H1 (cell line): Measurements from ENCODE around the gene PSPH. TPM values are rescaled to one million over a fixed set of nuclear protein-coding genes. Genes with fewer than 3 reads are reported as not detected.

Source experiments
- CTCF ChIA-PET: fragments of 300-600 bp; sonication (Branson Sonifier 250); formaldehyde crosslinking; loops from one replicate; lab custom pipeline; 2021; ENCODE audit not compliant: partially characterized antibody; lab: Charles Lee
- POLR2A ChIA-PET: fragments of 300-600 bp; sonication (Branson Sonifier 250); formaldehyde crosslinking; loops from one replicate; lab custom pipeline; 2021; ENCODE audit warnings: inconsistent platforms; ENCODE audit not compliant: partially characterized antibody; lab: Charles Lee
- DNase-seq, 2 experiments: peaks; one replicate each; pipeline versions ENCODE4 v3.0.0 to v3.0.0-alpha.2; 2010 to 2022; ENCODE audit warnings: low spot score in 2 of 2, low read depth in 1 of 2, mixed read lengths in 1 of 2
- FAIRE-seq: peaks from 2 replicates; lab custom pipeline; 2011; peaks lifted over from hg19 to GRCh38; lab: Jason Lieb, UNC
- H2AFZ ChIP-seq: 2 replicates; pipeline ENCODE4 v1.8.1; 2012; ENCODE audit warnings: low read length, inconsistent platforms
- H2AK5ac ChIP-seq: 2 replicates; pipeline ENCODE4 v1.6.1; 2013; ENCODE audit warnings: low read depth, low read length
- H2BK120ac ChIP-seq: replicated peaks from 2 replicates; pipeline ENCODE3; 2013; ENCODE audit warnings: low read depth, low read length, inconsistent platforms
- H2BK12ac ChIP-seq: 2 replicates; pipeline ENCODE4 v1.6.1; 2013; ENCODE audit warnings: low read depth, low read length
- H2BK15ac ChIP-seq: 2 replicates; pipeline ENCODE4 v1.6.1; 2013; ENCODE audit warnings: low read length
- H2BK20ac ChIP-seq: 2 replicates; pipeline ENCODE4 v1.6.1; 2013; ENCODE audit warnings: low read length
- H2BK5ac ChIP-seq: 2 replicates; pipeline ENCODE4 v1.6.1; 2013; ENCODE audit warnings: low read depth, low read length
- H3K14ac ChIP-seq: 2 replicates; pipeline ENCODE4 v1.6.1; 2013; ENCODE audit warnings: inconsistent platforms; ENCODE audit not compliant: insufficient read length
- H3K18ac ChIP-seq: 2 replicates; pipeline ENCODE4 v1.6.1; 2013; ENCODE audit warnings: low read length; ENCODE audit errors: extremely low read depth
- H3K23ac ChIP-seq: 2 replicates; pipeline ENCODE4 v1.6.1; 2013; ENCODE audit warnings: inconsistent platforms; ENCODE audit not compliant: insufficient read length
- H3K23me2 ChIP-seq: 2 replicates; pipeline ENCODE4 v1.6.1; 2013; ENCODE audit warnings: low read depth, low read length
- H3K27ac ChIP-seq: 2 replicates; pipeline ENCODE4 v1.6.1; 2011; ENCODE audit warnings: low read depth, low read length, inconsistent platforms
- H3K27me3 ChIP-seq, 4 experiments: replicated peaks in 1 of 4; 1 replicate in 1 of 4; 2 replicates in 3 of 4; pipeline versions ENCODE4 v1.6.1 to v1.8.1; 2011 to 2013; ENCODE audit warnings: low read length in 3 of 4, mild to moderate bottlenecking in 3 of 4, inconsistent platforms in 2 of 4, mixed read lengths in 2 of 4, moderate library complexity in 1 of 4; ENCODE audit not compliant: control insufficient read depth in 3 of 4, insufficient read depth in 3 of 4; ENCODE audit errors: extremely low read depth in 1 of 4
- H3K36me3 ChIP-seq, 4 experiments: 2 replicates each; pipeline versions ENCODE4 v1.6.1 to v1.8.1; 2011 to 2013; ENCODE audit warnings: mild to moderate bottlenecking in 4 of 4, low read length in 3 of 4, moderate library complexity in 2 of 4, control low read depth in 1 of 4, inconsistent platforms in 1 of 4; ENCODE audit not compliant: insufficient read depth in 4 of 4, control insufficient read depth in 2 of 4
- H3K4ac ChIP-seq: replicated peaks from 2 replicates; pipeline ENCODE3; 2013; ENCODE audit warnings: low read length, low read depth, mixed read lengths, inconsistent platforms; ENCODE audit not compliant: insufficient read length
- H3K4me1 ChIP-seq, 4 experiments: replicated peaks in 1 of 4; 1 replicate in 1 of 4; 2 replicates in 3 of 4; pipeline versions ENCODE4 v1.6.1 to v1.8.1; 2011 to 2013; ENCODE audit warnings: low read length in 3 of 4, inconsistent platforms in 2 of 4, mixed read lengths in 1 of 4; ENCODE audit not compliant: insufficient read depth in 4 of 4, control insufficient read depth in 3 of 4
- H3K4me2 ChIP-seq, 2 experiments: 2 replicates each; pipeline versions ENCODE4 v1.6.1 to v1.8.1; 2011 to 2013; ENCODE audit warnings: low read depth in 2 of 2, low read length in 2 of 2, control low read depth in 1 of 2, inconsistent platforms in 1 of 2, mild to moderate bottlenecking in 1 of 2; ENCODE audit not compliant: insufficient read depth in 1 of 2
- H3K4me3 ChIP-seq, 4 experiments: fragments of 200-600, 300-600 bp in 1 of 4; sonication (generic), shearing (Covaris generic), sonication (Bioruptor Twin) in 1 of 4; 2 replicates each; pipeline versions ENCODE4 v1.5.1 to v1.8.1; 2011 to 2016; ENCODE audit warnings: low read length in 4 of 4, low read depth in 3 of 4, control low read depth in 2 of 4, inconsistent platforms in 2 of 4, mild to moderate bottlenecking in 2 of 4, mixed read lengths in 1 of 4, moderate library complexity in 1 of 4; ENCODE audit not compliant: insufficient read depth in 2 of 4; ENCODE audit errors: extremely low read depth in 1 of 4
- H3K56ac ChIP-seq: replicated peaks from 2 replicates; pipeline ENCODE3; 2013; ENCODE audit warnings: low read depth, mild to moderate bottlenecking, mixed read lengths, low read length, inconsistent platforms; ENCODE audit not compliant: insufficient read length
- H3K79me1 ChIP-seq: 2 replicates; pipeline ENCODE4 v1.6.1; 2013; ENCODE audit warnings: low read depth, low read length, control low read depth
- H3K79me2 ChIP-seq, 2 experiments: 2 replicates each; pipeline versions ENCODE4 v1.6.1 to v1.8.1; 2012 to 2013; ENCODE audit warnings: low read length in 2 of 2, mild to moderate bottlenecking in 2 of 2, inconsistent platforms in 1 of 2; ENCODE audit not compliant: insufficient read depth in 2 of 2, control insufficient read depth in 1 of 2
- H3K9ac ChIP-seq, 4 experiments: replicated peaks in 1 of 4; 1 replicate in 1 of 4; 2 replicates in 3 of 4; pipeline versions ENCODE4 v1.6.1 to v1.8.1; 2011 to 2013; ENCODE audit warnings: low read depth in 3 of 4, low read length in 3 of 4, control low read depth in 2 of 4, mild to moderate bottlenecking in 2 of 4, moderate library complexity in 2 of 4, inconsistent platforms in 1 of 4; ENCODE audit errors: extremely low read depth in 1 of 4
- H3K9me3 ChIP-seq, 2 experiments: 2 replicates each; pipeline versions ENCODE4 v1.6.1 to v1.8.1; 2012 to 2013; ENCODE audit warnings: mild to moderate bottlenecking in 2 of 2, moderate library complexity in 2 of 2, control low read depth in 1 of 2, inconsistent platforms in 1 of 2, low read depth in 1 of 2, low read length in 1 of 2, mixed read lengths in 1 of 2; ENCODE audit not compliant: insufficient read depth in 2 of 2
- H4K20me1 ChIP-seq, 2 experiments: replicated peaks in 1 of 2; 2 replicates each; pipeline versions ENCODE3 to v1.8.1; 2011 to 2013; ENCODE audit warnings: inconsistent platforms in 2 of 2, low read length in 2 of 2, mild to moderate bottlenecking in 1 of 2; ENCODE audit not compliant: insufficient read depth in 2 of 2, control insufficient read depth in 1 of 2
- H4K5ac ChIP-seq: 2 replicates; pipeline ENCODE4 v1.6.1; 2013; ENCODE audit warnings: low read length, low read depth, mixed read lengths, inconsistent platforms; ENCODE audit not compliant: insufficient read length
- H4K8ac ChIP-seq: 2 replicates; pipeline ENCODE4 v1.8.0; 2013; ENCODE audit warnings: mild to moderate bottlenecking, moderate library complexity, low read length, inconsistent platforms; ENCODE audit not compliant: insufficient read depth; ENCODE audit errors: extremely low read depth
- H4K91ac ChIP-seq: replicated peaks from 2 replicates; pipeline ENCODE3; 2013; ENCODE audit warnings: low read length, mixed read lengths, inconsistent platforms; ENCODE audit not compliant: insufficient read length
- CHD2 ChIP-seq: IDR thresholded peaks from 2 replicates; pipeline ENCODE4 v1.6.1; 2012; ENCODE audit warnings: low read length, improper control_type of control experiment
- POLR2A ChIP-seq, 2 experiments: IDR thresholded peaks; 1 replicate in 1 of 2; 2 replicates in 1 of 2; pipeline ENCODE4 v1.6.1; 2011; ENCODE audit warnings: low read depth in 2 of 2, low read length in 2 of 2, mild to moderate bottlenecking in 2 of 2; ENCODE audit errors: control extremely low read depth in 1 of 2
- RAD21 ChIP-seq, 2 experiments: IDR thresholded peaks in 1 of 2; conservative IDR thresholded peaks in 1 of 2; 2 replicates each; pipeline ENCODE4 v1.6.1; 2011; ENCODE audit warnings: low read depth in 2 of 2, low read length in 2 of 2, improper control_type of control experiment in 1 of 2, inconsistent platforms in 1 of 2, mild to moderate bottlenecking in 1 of 2, moderate library complexity in 1 of 2
- RFX5 ChIP-seq: IDR thresholded peaks from 2 replicates; pipeline ENCODE4 v1.6.1; 2011; ENCODE audit warnings: low read depth, low read length, improper control_type of control experiment, borderline replicate concordance
- TCF12 ChIP-seq: IDR thresholded peaks from 2 replicates; pipeline ENCODE4 v1.6.1; 2011; ENCODE audit warnings: low read depth, mild to moderate bottlenecking, low read length
- WGBS, 2 experiments: shearing (Covaris generic) in 1 of 2; methylation state at CpG; one replicate each; pipeline versions ENCODE4 v1.1.6 to v1.1.7; 2013 to 2015; ENCODE audit warnings: low lambda C conversion rate in 2 of 2, mixed read lengths in 2 of 2, inconsistent platforms in 1 of 2, low coverage in 1 of 2, missing lambda C conversion rate in 1 of 2; ENCODE audit not compliant: insufficient replicate concordance in 2 of 2, insufficient coverage in 1 of 2, insufficient read length in 1 of 2; ENCODE audit errors: extremely low coverage in 1 of 2, missing lambda C conversion rate in 1 of 2; 5-methylcytosine and 5-hydroxymethylcytosine counted together
- polyA plus RNA-seq, 7 experiments: library from polyadenylated mRNA; depleted of rRNA in 3 of 7; stranded (reverse) in 5 of 7; unstranded in 2 of 7; fragments of >200 nt in 5 of 7; fragments of 200-250 nt in 2 of 7; gene quantifications; 1 replicate in 5 of 7; 2 replicates in 1 of 7; 4 replicates in 1 of 7; pipeline versions ENCODE4 v1.2.1 to v1.2.3, GENCODE V29; 2011 to 2013; ENCODE audit warnings: missing spikeins in 2 of 7, mixed read lengths in 2 of 7
- total RNA-seq: library from RNA; stranded (reverse); fragmentation: NEBNext Ultra II Directional; extraction: Animal tissue kit (Norgen Biotek cat#: 25700); gene quantifications from 2 replicates; pipeline ENCODE4 v1.2.1, GENCODE V29; 2021
- TF ChIP-seq, protein P1 (sequence below), 3 experiments: IDR thresholded peaks; 1 replicate in 2 of 3; 2 replicates in 1 of 3; pipeline versions ENCODE4 v1.5.1 to v1.6.1; 2011; ENCODE audit warnings: low read length in 3 of 3, mild to moderate bottlenecking in 3 of 3, inconsistent platforms in 2 of 3, low read depth in 1 of 3, moderate library complexity in 1 of 3; ENCODE audit not compliant: insufficient read depth in 1 of 3; ENCODE audit errors: control extremely low read depth in 1 of 3

The PSPH gene
- total and polyA plus RNA-seq, 2 of the 8 experiments (the other 6 are each of a cell fraction or from before 2014, with no cell fraction given) = 31.0 to 64.8 TPM

DNA sequence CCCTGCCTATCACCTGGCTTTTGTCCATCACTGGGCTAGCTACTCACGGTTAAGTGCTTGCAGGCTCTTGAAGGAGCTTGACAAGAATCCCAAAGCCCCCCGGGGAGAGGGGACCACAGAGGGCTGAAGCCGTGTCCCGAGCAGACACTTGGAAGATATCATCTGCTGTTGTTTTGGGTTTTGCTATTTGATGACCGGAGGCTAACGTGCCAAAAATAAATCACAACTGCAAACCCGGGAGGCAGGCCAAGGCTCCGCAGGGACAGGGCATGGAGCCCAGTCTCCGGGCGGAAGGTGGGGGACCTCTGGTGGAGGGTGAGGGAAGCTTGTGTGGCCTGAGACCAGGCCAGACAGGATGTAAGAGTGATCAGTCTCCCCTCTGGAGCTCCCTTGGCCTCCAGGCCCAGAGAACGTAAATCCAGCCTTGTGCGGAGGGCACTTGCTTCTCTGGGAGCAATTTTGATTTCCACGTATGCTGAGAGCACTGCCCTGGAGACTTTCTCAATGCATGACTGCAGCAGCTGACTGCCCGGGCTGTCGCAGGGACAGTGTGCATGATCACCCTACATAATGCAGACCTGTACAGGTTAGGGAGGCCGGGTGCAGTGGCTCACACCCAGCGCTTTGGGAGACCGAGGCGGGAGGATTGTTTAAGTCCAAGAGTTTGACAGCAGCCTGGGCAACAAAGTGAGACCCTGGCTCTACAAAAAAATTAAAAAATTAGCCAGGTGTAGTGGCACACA is 41.7 kb upstream of the PSPH start, which contains the start of gene PHKG1:
Gene PHKG1, minus strand, starts transcription at position 164 of the 743 bp plus-strand sequence. CDS start 4,011 bp downstream, outside the sequence.
- no peaks in the 10 kb centered on the region for H3K79me2 ChIP-seq
- no peak within 1 kb of the TSS for H3K27ac ChIP-seq
- no peak within 1 kb of the TSS for H4K5ac ChIP-seq
- no peak within 1 kb of the TSS for H3K23ac ChIP-seq
- H2BK12ac ChIP-seq = no peak within 1 kb of the TSS
- CTCF ChIA-PET = interaction anchor here (1.0 to 3.8 kb wide), 6 partner anchors 10 to 118 kb away, joined by 3 to 23 read pairs (median 4); no protein-coding TSS in a partner anchor
- H3K23me2 ChIP-seq = no peaks in the 10 kb centered on the region
- no peak for TF ChIP-seq TCF12
- 0 out of 3 replicates have a peak, but pooled peaks of 1 of the 2 experiments have one; percentile 17 for TF ChIP-seq POLR2A (IDR thresholded peaks at IDR 0.05; ENCODE audit: control extremely low read depth in 1 of 2, low read depth in 2 of 2, low read length in 2 of 2)
- no peak for TF ChIP-seq RFX5
- TF ChIP-seq CHD2 = no peak
- TF ChIP-seq RAD21 (IDR thresholded peaks at IDR 0.05 in 1 of 2, conservative IDR thresholded peaks at IDR 0.05 in 1 of 2; ENCODE audit: low read depth in 2 of 2, low read length in 2 of 2) = peak; percentile 55 to 65
- TF ChIP-seq, protein P1, sequence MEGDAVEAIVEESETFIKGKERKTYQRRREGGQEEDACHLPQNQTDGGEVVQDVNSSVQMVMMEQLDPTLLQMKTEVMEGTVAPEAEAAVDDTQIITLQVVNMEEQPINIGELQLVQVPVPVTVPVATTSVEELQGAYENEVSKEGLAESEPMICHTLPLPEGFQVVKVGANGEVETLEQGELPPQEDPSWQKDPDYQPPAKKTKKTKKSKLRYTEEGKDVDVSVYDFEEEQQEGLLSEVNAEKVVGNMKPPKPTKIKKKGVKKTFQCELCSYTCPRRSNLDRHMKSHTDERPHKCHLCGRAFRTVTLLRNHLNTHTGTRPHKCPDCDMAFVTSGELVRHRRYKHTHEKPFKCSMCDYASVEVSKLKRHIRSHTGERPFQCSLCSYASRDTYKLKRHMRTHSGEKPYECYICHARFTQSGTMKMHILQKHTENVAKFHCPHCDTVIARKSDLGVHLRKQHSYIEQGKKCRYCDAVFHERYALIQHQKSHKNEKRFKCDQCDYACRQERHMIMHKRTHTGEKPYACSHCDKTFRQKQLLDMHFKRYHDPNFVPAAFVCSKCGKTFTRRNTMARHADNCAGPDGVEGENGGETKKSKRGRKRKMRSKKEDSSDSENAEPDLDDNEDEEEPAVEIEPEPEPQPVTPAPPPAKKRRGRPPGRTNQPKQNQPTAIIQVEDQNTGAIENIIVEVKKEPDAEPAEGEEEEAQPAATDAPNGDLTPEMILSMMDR (IDR thresholded peaks at IDR 0.05; ENCODE audit: control extremely low read depth in 1 of 3, insufficient read depth in 1 of 3, low read depth in 1 of 3, low read length in 3 of 3) = peak; percentile 44 to 60 (median 57)
- H3K9ac ChIP-seq = no peak within 1 kb of the TSS
- DNase-seq (no peak), FAIRE-seq (no peak)
- H2BK15ac ChIP-seq = no peak within 1 kb of the TSS
- H3K14ac ChIP-seq = no peak within 1 kb of the TSS
- no peak within 1 kb of the TSS for H3K18ac ChIP-seq
- 85% methylated on average over 17 of the region's 19 CpGs; no CpG with 5 or more reads in 1 of the 2 experiments for WGBS, 2 experiments
- no peak within 1 kb of the TSS for H4K91ac ChIP-seq
- H2BK5ac ChIP-seq = no peak within 1 kb of the TSS
- no peak within 1 kb of the TSS for H3K4me2 ChIP-seq
- no peak within 1 kb of the TSS for H2BK120ac ChIP-seq
- no peak within 1 kb of the TSS for H4K8ac ChIP-seq
- H3K4me3 ChIP-seq = no peak within 1 kb of the TSS
- POLR2A ChIA-PET = interaction anchor here (0.6 to 3.3 kb wide), 12 partner anchors 8 to 1407 kb away, joined by 3 to 18 read pairs (median 4); partner anchors contain the start of genes CCT6A and PSPH
- H3K4ac ChIP-seq = no peak within 1 kb of the TSS
- H3K4me1 ChIP-seq = no peaks in the 10 kb centered on the region
- no peak within 1 kb of the TSS for H2AK5ac ChIP-seq
- no peak within 1 kb of the TSS for H2BK20ac ChIP-seq
- no peak within 1 kb of the TSS for H2AFZ ChIP-seq
- H3K9me3 ChIP-seq = peaks cover 0 to 3% of the 10 kb centered on the region in 2 experiments; a peak in 2 of 4 replicates
- no peaks in the 10 kb centered on the region for H3K27me3 ChIP-seq
- H3K36me3 ChIP-seq = no peaks in the 10 kb centered on the region
- H4K20me1 ChIP-seq = no peaks in the 10 kb centered on the region
- H3K79me1 ChIP-seq = no peaks in the 10 kb centered on the region
- H3K56ac ChIP-seq = no peak within 1 kb of the TSS
